PFSK-1 (cell line): Measurements from ENCODE around the gene ARL15.

Source experiments
- FOXP2 ChIP-seq: optimal IDR thresholded peaks from 2 replicates; pipeline ENCODE3; 2011; ENCODE audit warnings: borderline replicate concordance, control low read depth, inconsistent platforms; ENCODE audit not compliant: insufficient read depth; ENCODE audit errors: extremely low read length, extremely low read depth
- POLR2AphosphoS5 ChIP-seq: IDR thresholded peaks from 2 replicates; pipeline ENCODE4 v1.6.1; 2012; ENCODE audit warnings: low read depth, mild to moderate bottlenecking, control low read depth, low read length, moderate library complexity
- SIN3A ChIP-seq: IDR thresholded peaks from 2 replicates; pipeline ENCODE4 v1.6.1; 2012; ENCODE audit warnings: mild to moderate bottlenecking, low read length, moderate library complexity, borderline replicate concordance; ENCODE audit not compliant: insufficient read depth
- TAF1 ChIP-seq: IDR thresholded peaks from 2 replicates; pipeline ENCODE4 v1.6.1; 2012; ENCODE audit warnings: low read length, control low read depth, borderline replicate concordance; ENCODE audit not compliant: insufficient read depth
- TF ChIP-seq, protein P1 (sequence below), 2 experiments: IDR thresholded peaks; 2 replicates each; pipeline versions ENCODE4 v1.6.1 to v1.8.0; 2011 to 2012; ENCODE audit warnings: low read depth in 2 of 2, low read length in 2 of 2, control low read depth in 1 of 2, inconsistent platforms in 1 of 2, mild to moderate bottlenecking in 1 of 2, moderate library complexity in 1 of 2; ENCODE audit not compliant: insufficient read depth in 1 of 2

ARL15 gene

DNA sequence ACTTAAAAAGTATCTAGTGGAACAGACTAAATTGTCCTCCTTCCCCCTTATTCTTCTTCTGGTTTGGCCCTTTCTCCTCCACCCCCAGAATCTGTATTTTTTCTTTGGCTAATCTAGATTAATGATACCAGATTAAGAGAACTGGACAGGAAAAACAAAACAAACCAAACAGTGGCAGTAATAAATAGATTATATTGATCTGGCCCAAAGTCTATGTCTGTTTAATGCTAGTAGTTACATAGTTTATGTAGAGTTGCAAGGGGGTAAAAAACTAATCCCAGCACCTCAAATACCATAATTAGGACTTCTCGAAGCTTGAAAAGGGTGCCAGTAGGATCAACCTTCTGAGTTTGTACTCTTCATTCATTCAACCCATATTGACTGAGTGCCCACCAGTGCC, 104.5 kb downstream of the ARL15 start:
- no peak for TF ChIP-seq POLR2AphosphoS5
- no peak for TF ChIP-seq FOXP2
- no peak for TF ChIP-seq SIN3A
- TF ChIP-seq, protein P1, sequence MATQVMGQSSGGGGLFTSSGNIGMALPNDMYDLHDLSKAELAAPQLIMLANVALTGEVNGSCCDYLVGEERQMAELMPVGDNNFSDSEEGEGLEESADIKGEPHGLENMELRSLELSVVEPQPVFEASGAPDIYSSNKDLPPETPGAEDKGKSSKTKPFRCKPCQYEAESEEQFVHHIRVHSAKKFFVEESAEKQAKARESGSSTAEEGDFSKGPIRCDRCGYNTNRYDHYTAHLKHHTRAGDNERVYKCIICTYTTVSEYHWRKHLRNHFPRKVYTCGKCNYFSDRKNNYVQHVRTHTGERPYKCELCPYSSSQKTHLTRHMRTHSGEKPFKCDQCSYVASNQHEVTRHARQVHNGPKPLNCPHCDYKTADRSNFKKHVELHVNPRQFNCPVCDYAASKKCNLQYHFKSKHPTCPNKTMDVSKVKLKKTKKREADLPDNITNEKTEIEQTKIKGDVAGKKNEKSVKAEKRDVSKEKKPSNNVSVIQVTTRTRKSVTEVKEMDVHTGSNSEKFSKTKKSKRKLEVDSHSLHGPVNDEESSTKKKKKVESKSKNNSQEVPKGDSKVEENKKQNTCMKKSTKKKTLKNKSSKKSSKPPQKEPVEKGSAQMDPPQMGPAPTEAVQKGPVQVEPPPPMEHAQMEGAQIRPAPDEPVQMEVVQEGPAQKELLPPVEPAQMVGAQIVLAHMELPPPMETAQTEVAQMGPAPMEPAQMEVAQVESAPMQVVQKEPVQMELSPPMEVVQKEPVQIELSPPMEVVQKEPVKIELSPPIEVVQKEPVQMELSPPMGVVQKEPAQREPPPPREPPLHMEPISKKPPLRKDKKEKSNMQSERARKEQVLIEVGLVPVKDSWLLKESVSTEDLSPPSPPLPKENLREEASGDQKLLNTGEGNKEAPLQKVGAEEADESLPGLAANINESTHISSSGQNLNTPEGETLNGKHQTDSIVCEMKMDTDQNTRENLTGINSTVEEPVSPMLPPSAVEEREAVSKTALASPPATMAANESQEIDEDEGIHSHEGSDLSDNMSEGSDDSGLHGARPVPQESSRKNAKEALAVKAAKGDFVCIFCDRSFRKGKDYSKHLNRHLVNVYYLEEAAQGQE (IDR thresholded peaks at IDR 0.05; ENCODE audit: insufficient read depth in 1 of 2, low read depth in 2 of 2, low read length in 2 of 2): no peak
- TF ChIP-seq TAF1: no peak

GRCh38 chr5:54205453-54205852, 104.9 kb downstream of the ARL15 start:
- TF ChIP-seq TAF1: no peak
- TF ChIP-seq FOXP2: no peak
- TF ChIP-seq, protein P1 (IDR thresholded peaks at IDR 0.05; ENCODE audit: insufficient read depth in 1 of 2, low read depth in 2 of 2, low read length in 2 of 2): no peak
- TF ChIP-seq POLR2AphosphoS5: no peak

DNA sequence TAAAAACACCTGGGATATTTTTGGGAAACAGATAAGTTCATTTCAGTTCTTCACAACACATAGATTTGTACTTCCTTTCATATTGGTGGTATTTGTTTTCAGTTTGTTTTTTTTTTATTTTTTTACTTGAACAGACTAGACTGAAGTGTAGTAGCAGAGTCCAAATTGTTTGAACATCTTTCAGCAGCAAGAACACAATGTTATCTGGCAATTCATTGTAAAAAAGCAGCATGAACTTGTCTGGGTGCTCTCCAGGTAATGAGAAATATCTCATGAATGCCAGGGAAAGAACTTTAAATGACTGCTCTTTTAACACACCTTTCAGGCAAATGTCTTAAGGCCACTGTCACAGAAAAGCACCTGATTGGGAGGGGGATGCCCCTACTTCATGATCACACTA, 113.4 kb downstream of the ARL15 start:
- no peak for TF ChIP-seq SIN3A
- TF ChIP-seq TAF1: no peak
- TF ChIP-seq FOXP2: no peak
- TF ChIP-seq, protein P1 (IDR thresholded peaks at IDR 0.05; ENCODE audit: insufficient read depth in 1 of 2, low read depth in 2 of 2, low read length in 2 of 2): no peak
- no peak for TF ChIP-seq POLR2AphosphoS5

- TF ChIP-seq POLR2AphosphoS5: no peak
- TF ChIP-seq, protein P1 (IDR thresholded peaks at IDR 0.05; ENCODE audit: insufficient read depth in 1 of 2, low read depth in 2 of 2, low read length in 2 of 2): no peak
- no peak for TF ChIP-seq TAF1
- TF ChIP-seq FOXP2: no peak
- no peak for TF ChIP-seq SIN3A
Observed at GRCh38 chr5:54195701-54196100, 114.7 kb downstream of the ARL15 start.

- no peak for TF ChIP-seq TAF1
- TF ChIP-seq POLR2AphosphoS5: no peak
- TF ChIP-seq FOXP2: no peak
- TF ChIP-seq, protein P1 (IDR thresholded peaks at IDR 0.05; ENCODE audit: insufficient read depth in 1 of 2, low read depth in 2 of 2, low read length in 2 of 2): no peak
- TF ChIP-seq SIN3A: no peak
Observed at GRCh38 chr5:54194318-54194717, 116.1 kb downstream of the ARL15 start.
